T-cell (primary cell): ENCODE measurements around the gene TRIM8. TPM values are rescaled to one million over a fixed set of nuclear protein-coding genes. Genes with fewer than 3 reads are reported as not detected.

Experiments used
- ATAC-seq, 4 experiments: fragments of 200-7000 bp in 3 of 4; fragments of 150-1000 bp in 1 of 4; cut with Tn5 transposase; replicated peaks in 1 of 4; 1 replicate in 3 of 4; 2 replicates in 1 of 4; pipeline ENCODE4 v1.10.0; 2021; ENCODE audit warnings: moderate library complexity in 3 of 4, mild to moderate bottlenecking in 2 of 4, moderate number of reproducible peaks in 1 of 4
- CTCF ChIA-PET, 2 donors: fragments of 300-600 bp; sonication (Branson Sonifier 250); formaldehyde crosslinking; loops; one replicate each; lab custom pipeline; 2022; ENCODE audit warnings: antibody characterized with exemption in 2 of 2; lab: Charles Lee
- POLR2A ChIA-PET, 2 donors: fragments of 300-600 bp; sonication (Branson Sonifier 250); formaldehyde crosslinking; loops; one replicate each; lab custom pipeline; 2022; ENCODE audit warnings: antibody characterized with exemption in 2 of 2; lab: Charles Lee
- DNase-seq, 35 experiments: peaks; one replicate each; pipeline versions ENCODE4 v3.0.0 to v3.0.0-alpha.2; 2013 to 2023
- H3K27ac ChIP-seq: one replicate; pipeline ENCODE4 v1.5.1; 2013; ENCODE audit warnings: low read length
- H3K27me3 ChIP-seq, 2 experiments: replicated peaks in 1 of 2; 1 replicate in 1 of 2; 2 replicates in 1 of 2; pipeline versions ENCODE4 v1.6.1 to v1.7.0; 2013; ENCODE audit warnings: low read length in 1 of 2, mixed read lengths in 1 of 2; ENCODE audit not compliant: control insufficient read depth in 2 of 2, insufficient read depth in 2 of 2; ENCODE audit errors: extremely low read depth in 1 of 2
- H3K36me3 ChIP-seq, 2 donors: 1 replicate in 1 of 2; 2 replicates in 1 of 2; pipeline versions ENCODE4 v1.6.1 to v1.7.0; 2013; ENCODE audit warnings: low read length in 1 of 2; ENCODE audit not compliant: control insufficient read depth in 2 of 2, insufficient read depth in 1 of 2; ENCODE audit errors: extremely low read depth in 1 of 2
- H3K4me1 ChIP-seq, 2 experiments: 1 replicate in 1 of 2; 2 replicates in 1 of 2; pipeline versions ENCODE4 v1.6.1 to v1.7.0; 2013; ENCODE audit warnings: low read length in 2 of 2, mixed read lengths in 1 of 2; ENCODE audit not compliant: insufficient read depth in 2 of 2, control insufficient read depth in 1 of 2; ENCODE audit errors: extremely low read depth in 1 of 2
- H3K4me3 ChIP-seq, 2 donors: 1 replicate in 1 of 2; 2 replicates in 1 of 2; pipeline versions ENCODE4 v1.5.1 to v1.7.0; 2013; ENCODE audit warnings: mild to moderate bottlenecking in 2 of 2, low read length in 1 of 2, moderate library complexity in 1 of 2; ENCODE audit not compliant: control insufficient read depth in 1 of 2; ENCODE audit errors: extremely low read depth in 1 of 2
- H3K9me3 ChIP-seq: 2 replicates; pipeline ENCODE4 v1.7.0; 2013
- H3K27ac Mint-ChIP-seq, 2 donors: one replicate each; pipeline ENCODE4 v1.8.0; 2020 to 2021; ENCODE audit warnings: mild to moderate bottlenecking in 2 of 2, mixed read lengths in 2 of 2
- H3K27me3 Mint-ChIP-seq, 2 donors: one replicate each; pipeline ENCODE4 v1.8.0; 2021 to 2022; ENCODE audit warnings: mixed read lengths in 2 of 2
- H3K36me3 Mint-ChIP-seq: one replicate; pipeline ENCODE4 v1.8.0; 2021; ENCODE audit warnings: mixed read lengths
- H3K4me1 Mint-ChIP-seq, 3 donors: one replicate each; pipeline ENCODE4 v1.8.0; 2020 to 2022; ENCODE audit warnings: mixed read lengths in 3 of 3, mild to moderate bottlenecking in 1 of 3
- H3K4me3 Mint-ChIP-seq, 3 donors: one replicate each; pipeline ENCODE4 v1.8.0; 2020 to 2022; ENCODE audit warnings: mild to moderate bottlenecking in 3 of 3, mixed read lengths in 3 of 3, moderate library complexity in 3 of 3
- H3K9me3 Mint-ChIP-seq, 3 donors: one replicate each; pipeline ENCODE4 v1.8.0; 2020 to 2022; ENCODE audit warnings: mixed read lengths in 3 of 3
- WGBS: methylation state at CpG from one replicate; pipeline ENCODE4 v1.1.5; 2013; ENCODE audit warnings: missing lambda C conversion rate; ENCODE audit not compliant: insufficient coverage; 5-methylcytosine and 5-hydroxymethylcytosine counted together
- total RNA-seq, 35 experiments: library from RNA in 6 of 35; stranded (reverse) in 6 of 35; fragments of 120-200 nt in 1 of 35; gene quantifications; one replicate each; pipeline versions ENCODE4 v1.2.1 to v1.2.4 and lab custom pipeline; 2013 to 2026

The TRIM8 gene
- total RNA-seq, 5 donors from 2014 or later (not counting 1 experiment from before 2014, with no cell fraction given): 54.2 to 74.7 (median 67.9) TPM

GRCh38 chr10:102654969-102655368 is 10.7 kb downstream of the TRIM8 start:
- no peaks in the 10 kb centered on the region for H3K27me3 ChIP-seq
- Mint-ChIP-seq H3K27me3 (no peaks in the 10 kb centered on the region), H3K36me3 (peaks cover 31% of the 10 kb centered on the region), H3K4me1 (peaks cover 66 to 73% (median 71%) of the 10 kb centered on the region in 3 donors), H3K4me3 (no peak overlapping the region), H3K9me3 (no peaks in the 10 kb centered on the region), H3K27ac (no peak overlapping the region)
- WGBS: 94% methylated on average over 12 of the region's 12 CpGs
- peaks cover 22 to 58% of the 10 kb centered on the region in 2 donors for H3K36me3 ChIP-seq
- H3K27ac ChIP-seq: no peak overlapping the region
- ChIA-PET CTCF (interaction anchor here (0.6 to 1.3 kb wide), 3 partner anchors 15 to 248 kb away, joined by 3 to 9 read pairs (median 4); no protein-coding TSS in a partner anchor), POLR2A (interaction anchor here in 1 of 2 donors (0.5 kb wide), 1 partner anchor 33 kb away, joined by 6 read pairs; no protein-coding TSS in a partner anchor)
- H3K4me1 ChIP-seq: peaks cover 41 to 77% of the 10 kb centered on the region in 2 experiments
- H3K4me3 ChIP-seq: no peak overlapping the region
- no peak for DNase-seq
- no peaks in the 10 kb centered on the region for H3K9me3 ChIP-seq
- ATAC-seq: no peak

GRCh38 chr10:102656026-102656425 is 11.7 kb downstream of the TRIM8 start:
- 100% methylated on average over 2 of the region's 12 CpGs for WGBS
- Mint-ChIP-seq H3K4me1 (peaks cover 64 to 71% (median 70%) of the 10 kb centered on the region in 3 donors), H3K27ac (no peak overlapping the region), H3K27me3 (no peaks in the 10 kb centered on the region), H3K36me3 (peaks cover 31% of the 10 kb centered on the region), H3K9me3 (no peaks in the 10 kb centered on the region), H3K4me3 (no peak overlapping the region)
- peaks cover 22 to 56% of the 10 kb centered on the region in 2 donors for H3K36me3 ChIP-seq
- ChIA-PET CTCF (interaction anchor here in 1 of 2 donors (0.9 to 1.3 kb wide), 2 partner anchors 9 to 14 kb away, joined by 3 to 4 read pairs; no protein-coding TSS in a partner anchor), POLR2A (no interaction called here)
- ATAC-seq (no peak), DNase-seq (no peak)
- H3K4me3 ChIP-seq: no peak overlapping the region
- no peaks in the 10 kb centered on the region for H3K9me3 ChIP-seq
- no peaks in the 10 kb centered on the region for H3K27me3 ChIP-seq
- peaks cover 36 to 77% of the 10 kb centered on the region in 2 experiments for H3K4me1 ChIP-seq
- no peak overlapping the region for H3K27ac ChIP-seq

GRCh38 chr10:102656791-102657371 is 12.6 kb downstream of the TRIM8 start:
- Histone ChIP-seq H3K4me3 (no peak overlapping the region), H3K4me1 (peaks cover 35 to 77% of the 10 kb centered on the region in 2 experiments), H3K9me3 (no peaks in the 10 kb centered on the region), H3K36me3 (peaks cover 22 to 55% of the 10 kb centered on the region in 2 donors), H3K27ac (no peak overlapping the region), H3K27me3 (no peaks in the 10 kb centered on the region)
- peak overlapping the region in 1 of 2 donors; percentile 76 for H3K27ac Mint-ChIP-seq
- DNase-seq: no peak
- no peaks in the 10 kb centered on the region for H3K27me3 Mint-ChIP-seq
- H3K4me1 Mint-ChIP-seq: peaks cover 64 to 70% (median 70%) of the 10 kb centered on the region in 3 donors
- H3K9me3 Mint-ChIP-seq: no peaks in the 10 kb centered on the region
- no peak overlapping the region for H3K4me3 Mint-ChIP-seq
- peaks cover 31% of the 10 kb centered on the region for H3K36me3 Mint-ChIP-seq
- ATAC-seq: no peak
- ChIA-PET CTCF (no interaction called here), POLR2A (no interaction called here)
- 97% methylated on average over 40 of the region's 42 CpGs for WGBS

GRCh38 chr10:102657451-102657850 is 13.2 kb downstream of the TRIM8 start:
- peak overlapping the region; percentile 53 for H3K27ac ChIP-seq
- ChIA-PET CTCF (no interaction called here), POLR2A (no interaction called here)
- DNase-seq (no peak), ATAC-seq (no peak)
- Mint-ChIP-seq H3K9me3 (no peaks in the 10 kb centered on the region), H3K27me3 (no peaks in the 10 kb centered on the region), H3K36me3 (peaks cover 26% of the 10 kb centered on the region), H3K4me1 (peaks cover 59 to 68% (median 67%) of the 10 kb centered on the region in 3 donors), H3K27ac (peak overlapping the region; percentile 43 to 76), H3K4me3 (no peak overlapping the region)
- WGBS: no CpG with 5 or more reads among the region's 11 CpGs
- H3K9me3 ChIP-seq: no peaks in the 10 kb centered on the region
- H3K36me3 ChIP-seq: peaks cover 22 to 55% of the 10 kb centered on the region in 2 donors
- H3K4me3 ChIP-seq: no peak overlapping the region
- no peaks in the 10 kb centered on the region for H3K27me3 ChIP-seq
- H3K4me1 ChIP-seq: peaks cover 30 to 76% of the 10 kb centered on the region in 2 experiments

GRCh38 chr10:102657984-102658724 is 13.9 kb downstream of the TRIM8 start:
- H3K27me3 Mint-ChIP-seq: no peaks in the 10 kb centered on the region
- H3K27ac Mint-ChIP-seq: peak overlapping the region; percentile 86 to 87
- no peaks in the 10 kb centered on the region for H3K27me3 ChIP-seq
- H3K27ac ChIP-seq: peak overlapping the region; percentile 53
- H3K4me3 Mint-ChIP-seq: peak overlapping the region in 1 of 3 donors; percentile 67
- ChIA-PET POLR2A (interaction anchor here in 1 of 2 donors (0.6 kb wide), 1 partner anchor 16 kb away, joined by 4 read pairs; no protein-coding TSS in a partner anchor), CTCF (interaction anchor here in 1 of 2 donors (0.6 kb wide), 1 partner anchor 18 kb away, joined by 3 read pairs; no protein-coding TSS in a partner anchor)
- ATAC-seq (peak in 1 of 4 experiments; percentile 26), DNase-seq (no peak)
- H3K4me1 Mint-ChIP-seq: peaks cover 53 to 62% (median 61%) of the 10 kb centered on the region in 3 donors
- no peaks in the 10 kb centered on the region for H3K9me3 ChIP-seq
- WGBS: 69% methylated on average over 8 of the region's 13 CpGs
- peaks cover 24 to 70% of the 10 kb centered on the region in 2 experiments for H3K4me1 ChIP-seq
- H3K4me3 ChIP-seq: no peak overlapping the region
- peaks cover 22 to 51% of the 10 kb centered on the region in 2 donors for H3K36me3 ChIP-seq
- H3K9me3 Mint-ChIP-seq: no peaks in the 10 kb centered on the region
- H3K36me3 Mint-ChIP-seq: peaks cover 23% of the 10 kb centered on the region

GRCh38 chr10:102658802-102659201 is 14.5 kb downstream of the TRIM8 start:
- POLR2A ChIA-PET: interaction anchor here in 1 of 2 donors (0.6 kb wide), 1 partner anchor 16 kb away, joined by 4 read pairs; no protein-coding TSS in a partner anchor
- DNase-seq (no peak), ATAC-seq (no peak)
- peaks cover 22 to 45% of the 10 kb centered on the region in 2 donors for H3K36me3 ChIP-seq
- H3K4me1 ChIP-seq: peaks cover 17 to 64% of the 10 kb centered on the region in 2 experiments
- CTCF ChIA-PET: interaction anchor here (0.6 kb wide), 2 partner anchors 18 to 64 kb away, joined by 3 read pairs; no protein-coding TSS in a partner anchor
- Mint-ChIP-seq H3K27ac (peak overlapping the region; percentile 86 to 87), H3K9me3 (no peaks in the 10 kb centered on the region), H3K36me3 (peaks cover 19% of the 10 kb centered on the region), H3K27me3 (no peaks in the 10 kb centered on the region), H3K4me1 (peaks cover 46 to 56% (median 55%) of the 10 kb centered on the region in 3 donors), H3K4me3 (peak overlapping the region in 1 of 3 donors; percentile 67)
- H3K27ac ChIP-seq: peak overlapping the region; percentile 53
- no peaks in the 10 kb centered on the region for H3K27me3 ChIP-seq
- H3K9me3 ChIP-seq: no peaks in the 10 kb centered on the region
- H3K4me3 ChIP-seq: no peak overlapping the region
- WGBS: 35% methylated on average over 3 of the region's 5 CpGs
